ENCODE results near the gene AMPD3. TPM values are rescaled to one million over a fixed set of nuclear protein-coding genes. Genes with fewer than 3 reads are reported as not detected.

The AMPD3 gene
- total and polyA plus RNA-seq, 2 donors (not counting 1 experiment from before 2014, with no cell fraction given) = 40.1 to 85.5 TPM

DNA sequence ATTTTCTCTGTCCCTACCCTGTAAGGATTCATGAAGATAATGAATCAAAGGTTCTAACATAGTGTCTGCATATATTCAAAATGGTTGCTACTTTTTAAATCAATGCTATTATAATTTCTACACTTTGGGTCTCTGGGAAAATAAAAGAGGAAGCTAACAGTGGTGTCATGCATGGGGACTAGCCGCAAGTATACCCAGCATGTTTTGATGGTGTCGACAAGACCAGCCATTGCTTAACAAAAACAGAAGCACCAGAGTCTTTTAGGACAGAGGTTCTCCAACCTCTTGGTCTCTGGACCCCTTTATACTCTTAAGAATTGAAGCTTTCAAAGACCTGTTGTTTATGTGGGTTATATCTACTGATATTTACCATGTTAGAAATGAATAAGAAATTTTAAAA, 48.2 kb downstream of the AMPD3 start:
- Histone ChIP-seq H2AFZ (ENCODE audit: insufficient read depth, low read depth, low read length, poor library complexity, severe bottlenecking) (peak overlapping the region; percentile 9), H3K4me1 (ENCODE audit: control insufficient read depth in 2 of 2, insufficient read depth in 2 of 2, low read length in 2 of 2) (peaks cover 21% of the 10 kb centered on the region in 2 donors), H3K4me3 (ENCODE audit: control extremely low read depth in 1 of 5, extremely low read depth in 1 of 5, insufficient read depth in 1 of 5, low read depth in 2 of 5, low read length in 4 of 5) (peak overlapping the region in 1 of 5 experiments; percentile 18), H4K20me1 (ENCODE audit: control insufficient read depth, insufficient read depth, low read length, poor library complexity, severe bottlenecking) (no peaks in the 10 kb centered on the region), H3K27me3 (replicated peaks in 1 of 4; ENCODE audit: control extremely low read depth in 1 of 4, control insufficient read depth in 3 of 4, insufficient read depth in 4 of 4, low read length in 3 of 4) (no peaks in the 10 kb centered on the region), H3K27ac (ENCODE audit: low read length in 2 of 2) (peak overlapping the region; percentile 38 to 65), H3K4me2 (replicated peaks; ENCODE audit: low read depth, low read length, poor library complexity, severe bottlenecking) (peak overlapping the region; percentile 47), H3K9me3 (ENCODE audit: control extremely low read depth in 1 of 3, control insufficient read depth in 2 of 3, insufficient read depth in 1 of 3, low read length in 2 of 3) (no peaks in the 10 kb centered on the region), H3K36me3 (replicated peaks in 1 of 2; ENCODE audit: control extremely low read depth in 1 of 2, control insufficient read depth in 1 of 2, extremely low read depth in 1 of 2, insufficient read depth in 2 of 2, low read length in 1 of 2) (peaks cover 17 to 50% of the 10 kb centered on the region in 2 experiments), H3K79me2 (ENCODE audit: control insufficient read depth, insufficient read depth, low read length) (peaks cover 16% of the 10 kb centered on the region), H3K9ac (ENCODE audit: low read length) (no peak overlapping the region)
- ATAC-seq (ENCODE audit: low read depth) = peak; percentile 73
- Mint-ChIP-seq H3K27me3 (no peaks in the 10 kb centered on the region), H3K27ac (peak overlapping the region; percentile 81), H3K9me3 (ENCODE audit: insufficient read depth) (no peaks in the 10 kb centered on the region), H3K4me3 (peak overlapping the region; percentile 20), H3K4me1 (peaks cover 27% of the 10 kb centered on the region)
- intact Hi-C loops (cut with micrococcal nuclease) = loop anchor here (5.0 kb wide), 1 partner anchor 34 kb away; no protein-coding TSS in a partner anchor
- WGBS (ENCODE audit: insufficient coverage) = 10% methylated on average over 2 of the region's 2 CpGs
- POLR2A ChIA-PET = interaction anchor here (0.6 to 1.2 kb wide), 3 partner anchors 15 to 81 kb away, joined by 3 to 6 read pairs (median 3); no protein-coding TSS in a partner anchor
- DNase-seq = peak; percentile 65
- CTCF ChIA-PET = interaction anchor here (0.8 to 5.2 kb wide), 12 partner anchors 10 to 153 kb away, joined by 3 to 26 read pairs (median 4); partner anchors contain the start of gene RNF141
- TF ChIP-seq EZH2 (IDR thresholded peaks at IDR 0.05; ENCODE audit: borderline replicate concordance, insufficient read depth, low read depth, low read length, poor library complexity, severe bottlenecking) = no peak
- TF ChIP-seq, protein P1, sequence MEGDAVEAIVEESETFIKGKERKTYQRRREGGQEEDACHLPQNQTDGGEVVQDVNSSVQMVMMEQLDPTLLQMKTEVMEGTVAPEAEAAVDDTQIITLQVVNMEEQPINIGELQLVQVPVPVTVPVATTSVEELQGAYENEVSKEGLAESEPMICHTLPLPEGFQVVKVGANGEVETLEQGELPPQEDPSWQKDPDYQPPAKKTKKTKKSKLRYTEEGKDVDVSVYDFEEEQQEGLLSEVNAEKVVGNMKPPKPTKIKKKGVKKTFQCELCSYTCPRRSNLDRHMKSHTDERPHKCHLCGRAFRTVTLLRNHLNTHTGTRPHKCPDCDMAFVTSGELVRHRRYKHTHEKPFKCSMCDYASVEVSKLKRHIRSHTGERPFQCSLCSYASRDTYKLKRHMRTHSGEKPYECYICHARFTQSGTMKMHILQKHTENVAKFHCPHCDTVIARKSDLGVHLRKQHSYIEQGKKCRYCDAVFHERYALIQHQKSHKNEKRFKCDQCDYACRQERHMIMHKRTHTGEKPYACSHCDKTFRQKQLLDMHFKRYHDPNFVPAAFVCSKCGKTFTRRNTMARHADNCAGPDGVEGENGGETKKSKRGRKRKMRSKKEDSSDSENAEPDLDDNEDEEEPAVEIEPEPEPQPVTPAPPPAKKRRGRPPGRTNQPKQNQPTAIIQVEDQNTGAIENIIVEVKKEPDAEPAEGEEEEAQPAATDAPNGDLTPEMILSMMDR (IDR thresholded peaks at IDR 0.05) = no peak

DNA sequence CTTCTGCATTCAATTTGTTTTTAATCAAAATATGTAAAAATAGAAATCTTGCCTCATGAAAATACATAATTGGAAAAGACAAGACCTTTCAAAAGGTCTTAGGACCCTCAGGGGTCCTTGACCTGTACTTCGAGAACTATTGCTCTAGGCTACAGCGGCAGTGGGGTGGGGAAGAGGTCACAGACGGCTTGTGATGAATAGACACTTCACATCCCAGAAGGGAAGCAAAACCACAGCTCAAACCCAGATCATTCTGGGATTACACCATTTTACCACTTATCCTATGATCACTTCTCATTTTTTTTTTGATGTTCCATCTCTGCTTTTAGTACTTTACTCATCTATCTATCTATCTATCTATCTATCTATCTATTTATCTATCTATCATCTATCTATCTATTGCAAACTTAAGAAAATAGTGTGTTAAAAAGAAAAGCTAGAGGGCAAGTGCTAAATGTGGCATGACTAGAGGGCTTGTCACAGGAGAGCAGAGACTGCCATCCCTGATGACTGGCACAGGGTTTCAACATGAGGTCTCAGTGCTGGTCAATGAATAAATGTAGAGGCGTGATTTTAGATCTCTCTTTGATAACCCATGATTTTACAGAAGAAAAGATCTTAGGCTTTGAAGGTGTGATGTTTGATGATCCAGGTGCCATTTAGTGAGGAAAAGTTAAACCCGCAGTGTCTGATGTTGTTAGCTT, 48.9 kb downstream of the AMPD3 start:
- TF ChIP-seq EZH2 (IDR thresholded peaks at IDR 0.05; ENCODE audit: borderline replicate concordance, insufficient read depth, low read depth, low read length, poor library complexity, severe bottlenecking) = no peak
- TF ChIP-seq, protein P1 (IDR thresholded peaks at IDR 0.05) = no peak
- Histone ChIP-seq H3K27ac (ENCODE audit: low read length in 2 of 2) (peak overlapping the region; percentile 38 to 65), H3K4me1 (ENCODE audit: control insufficient read depth in 2 of 2, insufficient read depth in 2 of 2, low read length in 2 of 2) (peaks cover 21% of the 10 kb centered on the region in 2 donors), H3K4me3 (ENCODE audit: control extremely low read depth in 1 of 5, extremely low read depth in 1 of 5, insufficient read depth in 1 of 5, low read depth in 2 of 5, low read length in 4 of 5) (no peak overlapping the region), H2AFZ (ENCODE audit: insufficient read depth, low read depth, low read length, poor library complexity, severe bottlenecking) (no peak overlapping the region), H3K36me3 (replicated peaks in 1 of 2; ENCODE audit: control extremely low read depth in 1 of 2, control insufficient read depth in 1 of 2, extremely low read depth in 1 of 2, insufficient read depth in 2 of 2, low read length in 1 of 2) (peaks cover 15 to 43% of the 10 kb centered on the region in 2 experiments), H4K20me1 (ENCODE audit: control insufficient read depth, insufficient read depth, low read length, poor library complexity, severe bottlenecking) (no peaks in the 10 kb centered on the region), H3K9me3 (ENCODE audit: control extremely low read depth in 1 of 3, control insufficient read depth in 2 of 3, insufficient read depth in 1 of 3, low read length in 2 of 3) (no peaks in the 10 kb centered on the region), H3K9ac (ENCODE audit: low read length) (no peak overlapping the region), H3K27me3 (replicated peaks in 1 of 4; ENCODE audit: control extremely low read depth in 1 of 4, control insufficient read depth in 3 of 4, insufficient read depth in 4 of 4, low read length in 3 of 4) (no peaks in the 10 kb centered on the region), H3K79me2 (ENCODE audit: control insufficient read depth, insufficient read depth, low read length) (peaks cover 16% of the 10 kb centered on the region), H3K4me2 (replicated peaks; ENCODE audit: low read depth, low read length, poor library complexity, severe bottlenecking) (peak overlapping the region; percentile 47)
- Mint-ChIP-seq H3K9me3 (ENCODE audit: insufficient read depth) (no peaks in the 10 kb centered on the region), H3K27me3 (no peaks in the 10 kb centered on the region), H3K4me1 (peaks cover 27% of the 10 kb centered on the region), H3K4me3 (peak overlapping the region; percentile 23), H3K27ac (peak overlapping the region; percentile 76)
- ChIA-PET CTCF (interaction anchor here (0.8 to 5.2 kb wide), 11 partner anchors 9 to 153 kb away, joined by 3 to 26 read pairs (median 4); partner anchors contain the start of gene RNF141), POLR2A (interaction anchor here (0.6 to 1.2 kb wide), 3 partner anchors 15 to 82 kb away, joined by 3 to 6 read pairs (median 3); no protein-coding TSS in a partner anchor)
- ATAC-seq (ENCODE audit: low read depth) = no peak
- 100% methylated on average over 1 of the region's 5 CpGs for WGBS (ENCODE audit: insufficient coverage)
- intact Hi-C loops (cut with micrococcal nuclease) = loop anchor here (5.0 kb wide), 1 partner anchor 33 kb away; no protein-coding TSS in a partner anchor
- no peak for DNase-seq
